K562 (cell line): ENCODE data around the gene DDX55. TPM values are rescaled to one million over a fixed set of nuclear protein-coding genes. Genes with fewer than 3 reads are reported as not detected.

Source experiments
- CREB3 ChIP-seq: fragments of 450-650 bp; conservative IDR thresholded peaks from 2 replicates; pipeline ENCODE4 v1.6.1; 2016; ENCODE audit warnings: missing genetic modification characterization, low read depth, mild to moderate bottlenecking, missing compliant biosample characterization, moderate library complexity
- CREBBP ChIP-seq: IDR thresholded peaks from one replicate; pipeline ENCODE4 v1.6.1; 2012; ENCODE audit warnings: low read depth, mild to moderate bottlenecking, control low read depth, inconsistent platforms, low read length
- CUX1 ChIP-seq: fragments of 200-800 bp; sonication (Bioruptor generic); IDR thresholded peaks from 2 replicates; pipeline ENCODE4 v1.6.1; 2016; ENCODE audit warnings: missing genetic modification characterization, missing compliant biosample characterization
- ESRRA ChIP-seq: fragments of 450-650 bp; IDR thresholded peaks from 2 replicates; pipeline ENCODE4 v1.6.1; 2014; ENCODE audit warnings: low read depth, mild to moderate bottlenecking, moderate library complexity, borderline replicate concordance
- GTF2F1 ChIP-seq: IDR thresholded peaks from 2 replicates; pipeline ENCODE4 v1.6.1; 2011; ENCODE audit warnings: low read depth, low read length, improper control_type of control experiment
- MEF2A ChIP-seq: IDR thresholded peaks from 2 replicates; pipeline ENCODE4 v1.6.1; 2011; ENCODE audit warnings: low read depth, mild to moderate bottlenecking, low read length, moderate library complexity; ENCODE audit not compliant: control insufficient read depth
- NELFE ChIP-seq: IDR thresholded peaks from 2 replicates; pipeline ENCODE4 v1.6.1; 2011; ENCODE audit warnings: mild to moderate bottlenecking; ENCODE audit not compliant: insufficient read depth, insufficient read length
- NFE2L1 ChIP-seq: fragments of 450-650 bp; IDR thresholded peaks from 2 replicates; pipeline ENCODE4 v1.6.1; 2016; ENCODE audit warnings: missing genetic modification characterization, low read depth, mild to moderate bottlenecking, missing compliant biosample characterization, moderate library complexity, borderline replicate concordance
- PURB ChIP-seq: sonication (generic); formaldehyde crosslinking; IDR thresholded peaks from 2 replicates; pipeline ENCODE4 v1.9.0; 2021; ENCODE audit warnings: low read depth, mild to moderate bottlenecking, missing genetic modification reagents
- RBM15 ChIP-seq: fragments of 200-400 bp; formaldehyde crosslinking; IDR thresholded peaks from 2 replicates; pipeline ENCODE4 v1.6.1; 2018; ENCODE audit warnings: mild to moderate bottlenecking, low read length, moderate library complexity; ENCODE audit not compliant: insufficient read depth
- RNF2 ChIP-seq: sonication (generic); IDR thresholded peaks from 2 replicates; pipeline ENCODE4 v1.6.1; 2016
- SETDB1 ChIP-seq: IDR thresholded peaks from one replicate; pipeline ENCODE4 v1.6.1; 2012; ENCODE audit warnings: low read length, control low read depth, inconsistent platforms
- TCF15 ChIP-seq: fragments of 250-450 bp; sonication (Bioruptor Pico); IDR thresholded peaks from 2 replicates; pipeline ENCODE4 v1.8.0; 2022; ENCODE audit warnings: moderate library complexity, mild to moderate bottlenecking, inconsistent platforms
- TRIM28 ChIP-seq: fragments of 450-650 bp; IDR thresholded peaks from 2 replicates; pipeline ENCODE4 v1.6.1; 2017
- ZC3H4 ChIP-seq: sonication (generic); formaldehyde crosslinking; IDR thresholded peaks from 2 replicates; pipeline ENCODE4 v1.9.0; 2021; ENCODE audit warnings: missing genetic modification reagents, borderline replicate concordance
- ZKSCAN3 ChIP-seq: fragments of 250-450 bp; sonication (Bioruptor Pico); IDR thresholded peaks from 2 replicates; pipeline ENCODE4 v1.4.0; 2020
- ZNF639 ChIP-seq, 2 experiments: fragments of 200-800 bp in 1 of 2; sonication (Bioruptor generic) in 1 of 2; sonication (generic) in 1 of 2; formaldehyde crosslinking in 1 of 2; IDR thresholded peaks in 1 of 2; conservative IDR thresholded peaks in 1 of 2; 2 replicates each; pipeline versions ENCODE4 v1.5.0 to v1.6.1; 2016 to 2020; ENCODE audit warnings: missing compliant biosample characterization in 1 of 2, missing genetic modification characterization in 1 of 2, missing genetic modification reagents in 1 of 2
- polyA plus RNA-seq, 8 experiments: library from polyadenylated mRNA; depleted of rRNA in 4 of 8; stranded (reverse) in 5 of 8; unstranded in 3 of 8; fragments of >200 nt; fragmentation: Nextera tagmentation in 2 of 8; fragmentation: Illumina TruSeq in 1 of 8; extraction: Ambion mirVana in 2 of 8; extraction: Trizol in 1 of 8; gene quantifications; 2 replicates each; pipeline versions ENCODE4 v1.2.1 to v1.2.3, GENCODE V29; 2011 to 2014; ENCODE audit warnings: inconsistent platforms in 1 of 8, missing spikeins in 1 of 8
- total RNA-seq, 7 experiments: library from RNA; depleted of rRNA in 6 of 7; stranded (reverse); fragments of >200 nt in 6 of 7; fragmentation: Illumina TruSeq in 2 of 7; extraction: Trizol in 2 of 7; gene quantifications; 2 replicates each; pipeline versions ENCODE4 v1.2.1 to v1.2.3, GENCODE V29; 2011 to 2021; ENCODE audit warnings: low replicate concordance in 1 of 7
- TF ChIP-seq, protein P1 (sequence below): sonication (generic); formaldehyde crosslinking; IDR thresholded peaks from 2 replicates; pipeline ENCODE4 v1.8.1; 2022; ENCODE audit warnings: missing genetic modification reagents

DDX55 gene
- total and polyA plus RNA-seq, 9 of the 15 experiments (the other 6 are each of a cell fraction or from before 2014, with no cell fraction given): 10.6 to 71.0 (median 60.9) TPM

GRCh38 chr12:123633379-123634141 lies 31.7 kb downstream of the DDX55 start, which contains the start of the genes EIF2B1 and GTF2H3 (continued):
- TF ChIP-seq CUX1 (CRISPR knock-in tag): no peak
- no peak for TF ChIP-seq RBM15
- TF ChIP-seq RNF2: peak; percentile 79; the same call in 1 of the 2 replicates
- TF ChIP-seq, protein P1, sequence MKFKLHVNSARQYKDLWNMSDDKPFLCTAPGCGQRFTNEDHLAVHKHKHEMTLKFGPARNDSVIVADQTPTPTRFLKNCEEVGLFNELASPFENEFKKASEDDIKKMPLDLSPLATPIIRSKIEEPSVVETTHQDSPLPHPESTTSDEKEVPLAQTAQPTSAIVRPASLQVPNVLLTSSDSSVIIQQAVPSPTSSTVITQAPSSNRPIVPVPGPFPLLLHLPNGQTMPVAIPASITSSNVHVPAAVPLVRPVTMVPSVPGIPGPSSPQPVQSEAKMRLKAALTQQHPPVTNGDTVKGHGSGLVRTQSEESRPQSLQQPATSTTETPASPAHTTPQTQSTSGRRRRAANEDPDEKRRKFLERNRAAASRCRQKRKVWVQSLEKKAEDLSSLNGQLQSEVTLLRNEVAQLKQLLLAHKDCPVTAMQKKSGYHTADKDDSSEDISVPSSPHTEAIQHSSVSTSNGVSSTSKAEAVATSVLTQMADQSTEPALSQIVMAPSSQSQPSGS: no peak
- no peak for TF ChIP-seq MEF2A
- no peak for TF ChIP-seq CREBBP
- TF ChIP-seq ZC3H4 (CRISPR knock-in tag): no peak
- no peak for TF ChIP-seq CREB3
- peak; percentile 19 for TF ChIP-seq NELFE
- TF ChIP-seq PURB (CRISPR knock-in tag): no peak
- no peak for TF ChIP-seq TRIM28
- TF ChIP-seq SETDB1: peak; percentile 86
- TF ChIP-seq ZKSCAN3 (CRISPR knock-in tag): no peak
- no peak for TF ChIP-seq TCF15 (CRISPR knock-in tag)
- peak; percentile 83; the same call in 1 of the 2 replicates for TF ChIP-seq ESRRA
- no peak for TF ChIP-seq NFE2L1 (tag)
- TF ChIP-seq ZNF639 (CRISPR knock-in tag; conservative IDR thresholded peaks at IDR 0.05 in 1 of 2, IDR thresholded peaks at IDR 0.05 in 1 of 2): peak in 1 of 2 experiments; percentile 75; a peak in 1 of 4 replicates
- TF ChIP-seq GTF2F1: peak; percentile 82; the same call in 1 of the 2 replicates
